DND-41 (cell line): Measurements from ENCODE around the gene PI4KA.

Experiments
- EZH2 ChIP-seq: IDR thresholded peaks from 3 replicates; pipeline ENCODE4 v1.6.1; 2012; ENCODE audit warnings: borderline replicate concordance, low read depth, mild to moderate bottlenecking, moderate library complexity, low read length, inconsistent platforms; ENCODE audit not compliant: severe bottlenecking
- TF ChIP-seq, protein P1 (sequence below): IDR thresholded peaks from 2 replicates; pipeline ENCODE4 v1.5.1; 2012; ENCODE audit warnings: borderline replicate concordance, low read length, moderate library complexity, mild to moderate bottlenecking; ENCODE audit not compliant: poor library complexity, severe bottlenecking; ENCODE audit errors: extremely low read depth

DNA sequence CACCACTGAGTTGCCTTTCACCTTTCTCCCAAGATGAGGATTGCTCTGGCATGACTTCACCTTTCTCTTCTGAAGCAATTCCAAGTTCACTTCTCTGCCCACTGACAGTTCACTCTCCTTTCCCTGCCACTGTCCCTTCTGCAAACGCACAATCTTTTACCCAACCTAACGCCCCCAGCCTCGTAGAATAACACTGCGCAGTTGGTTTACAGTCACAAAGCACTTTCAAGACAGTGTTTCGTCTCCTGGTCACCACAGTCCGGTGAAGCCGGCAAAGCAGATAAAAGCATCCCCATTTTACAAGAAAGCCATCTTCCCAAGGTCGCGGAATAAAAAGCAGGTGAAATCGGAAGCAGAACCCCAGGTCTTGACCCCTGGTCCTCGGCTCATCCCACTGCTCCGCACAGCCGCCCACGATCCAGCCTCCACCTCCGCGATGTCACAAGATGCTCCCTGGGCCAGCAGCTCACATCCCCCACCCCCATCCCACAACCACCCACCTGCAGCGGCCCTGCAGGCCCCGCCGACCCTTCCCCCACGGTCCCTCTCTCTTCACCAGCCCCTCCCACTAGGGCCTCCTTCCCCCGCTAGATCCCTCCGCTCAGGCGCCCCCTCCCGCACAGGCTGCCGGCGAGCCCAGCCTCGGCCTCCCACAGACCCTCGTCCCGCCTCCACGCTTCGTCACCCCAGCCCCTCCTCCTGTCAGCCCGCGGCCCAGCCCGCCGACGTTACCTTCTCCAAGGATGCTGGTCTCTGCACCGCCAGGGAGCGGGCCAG, 585 bp downstream of the PI4KA start:
- TF ChIP-seq, protein P1, sequence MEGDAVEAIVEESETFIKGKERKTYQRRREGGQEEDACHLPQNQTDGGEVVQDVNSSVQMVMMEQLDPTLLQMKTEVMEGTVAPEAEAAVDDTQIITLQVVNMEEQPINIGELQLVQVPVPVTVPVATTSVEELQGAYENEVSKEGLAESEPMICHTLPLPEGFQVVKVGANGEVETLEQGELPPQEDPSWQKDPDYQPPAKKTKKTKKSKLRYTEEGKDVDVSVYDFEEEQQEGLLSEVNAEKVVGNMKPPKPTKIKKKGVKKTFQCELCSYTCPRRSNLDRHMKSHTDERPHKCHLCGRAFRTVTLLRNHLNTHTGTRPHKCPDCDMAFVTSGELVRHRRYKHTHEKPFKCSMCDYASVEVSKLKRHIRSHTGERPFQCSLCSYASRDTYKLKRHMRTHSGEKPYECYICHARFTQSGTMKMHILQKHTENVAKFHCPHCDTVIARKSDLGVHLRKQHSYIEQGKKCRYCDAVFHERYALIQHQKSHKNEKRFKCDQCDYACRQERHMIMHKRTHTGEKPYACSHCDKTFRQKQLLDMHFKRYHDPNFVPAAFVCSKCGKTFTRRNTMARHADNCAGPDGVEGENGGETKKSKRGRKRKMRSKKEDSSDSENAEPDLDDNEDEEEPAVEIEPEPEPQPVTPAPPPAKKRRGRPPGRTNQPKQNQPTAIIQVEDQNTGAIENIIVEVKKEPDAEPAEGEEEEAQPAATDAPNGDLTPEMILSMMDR = no peak
- no peak for TF ChIP-seq EZH2
